Tibial nerve (tissue), 4 donors: ENCODE results near the gene CCNH. TPM values are rescaled to one million over a fixed set of nuclear protein-coding genes. Genes with fewer than 3 reads are reported as not detected.

Experiments used
- DNase-seq, 2 donors: peaks; one replicate each; pipeline ENCODE4 v3.0.0-alpha.2; 2019; ENCODE audit warnings: low spot score in 2 of 2
- H3K27ac ChIP-seq, 4 donors: fragments of 200-600 bp; sonication (generic) in 3 of 4; one replicate each; pipeline ENCODE4 v1.5.1; 2017 to 2019; ENCODE audit warnings: mild to moderate bottlenecking in 1 of 4
- H3K27me3 ChIP-seq, 2 donors: fragments of 200-600 bp; sonication (generic) in 1 of 2; one replicate each; pipeline versions ENCODE4 v1.5.1 to v1.6.0; 2017 to 2019
- H3K36me3 ChIP-seq, 3 donors: fragments of 200-600 bp; sonication (generic); one replicate each; pipeline ENCODE4 v1.5.1; 2018 to 2019
- H3K4me1 ChIP-seq, 4 donors: fragments of 200-600 bp; sonication (generic) in 3 of 4; one replicate each; pipeline ENCODE4 v1.5.1; 2017 to 2019
- H3K4me3 ChIP-seq, 4 donors: fragments of 200-600 bp; sonication (generic) in 3 of 4; one replicate each; pipeline ENCODE4 v1.5.1; 2017 to 2019; ENCODE audit warnings: mild to moderate bottlenecking in 1 of 4, moderate library complexity in 1 of 4
- H3K9me3 ChIP-seq, 4 donors: fragments of 200-600 bp; sonication (generic) in 3 of 4; one replicate each; pipeline ENCODE4 v1.5.1; 2017 to 2019
- EP300 ChIP-seq, 2 donors: sonication (generic); formaldehyde crosslinking; IDR thresholded peaks; one replicate each; pipeline ENCODE4 v1.6.1; 2017; ENCODE audit warnings: antibody characterized with exemption in 2 of 2, mild to moderate bottlenecking in 1 of 2
- POLR2A ChIP-seq, 2 donors: fragments of 450-650 bp; IDR thresholded peaks; one replicate each; pipeline ENCODE4 v1.6.1; 2017; ENCODE audit warnings: antibody characterized with exemption in 2 of 2, mild to moderate bottlenecking in 2 of 2, moderate library complexity in 2 of 2
- WGBS, 2 donors: methylation state at CpG; one replicate each; pipeline ENCODE4 v1.1.5; 2018; 5-methylcytosine and 5-hydroxymethylcytosine counted together
- total RNA-seq, 4 donors: library from RNA; depleted of rRNA; stranded (reverse); fragments of >200 nt; gene quantifications; one replicate each; pipeline ENCODE4 v1.1.0, GENCODE V29; 2016
- TF ChIP-seq, protein P1 (sequence below), 5 experiments: fragments of 200-600 bp in 3 of 5; fragments of 450-650 bp in 2 of 5; sonication (generic) in 3 of 5; IDR thresholded peaks; one replicate each; pipeline ENCODE4 v1.5.1; 2016 to 2019; ENCODE audit warnings: antibody characterized with exemption in 5 of 5, mild to moderate bottlenecking in 3 of 5, moderate library complexity in 2 of 5

CCNH gene
- total RNA-seq, 4 donors from 2014 or later, result 116 to 183 (median 158) TPM

DNA sequence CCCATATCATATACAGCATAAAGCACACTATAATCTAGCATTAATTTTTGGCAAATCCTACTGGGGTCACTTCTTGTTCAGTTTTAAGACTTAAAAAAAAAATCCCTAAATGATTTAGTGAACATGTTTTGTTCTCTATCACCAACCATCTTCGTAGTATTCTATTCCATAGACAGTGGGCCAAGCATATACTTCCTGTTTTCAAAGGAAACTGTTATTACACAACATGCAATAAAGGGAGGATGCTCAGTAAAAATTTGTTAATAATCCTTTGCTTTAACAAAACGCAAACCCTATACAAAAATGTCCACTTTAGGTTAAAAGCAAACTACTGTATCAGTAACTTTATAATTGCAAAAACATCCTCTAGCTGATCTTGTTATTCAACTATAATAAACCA, 13.0 kb downstream of the CCNH start:
- H3K27ac ChIP-seq, result peak overlapping the region in 1 of 4 donors; percentile 37

DNA sequence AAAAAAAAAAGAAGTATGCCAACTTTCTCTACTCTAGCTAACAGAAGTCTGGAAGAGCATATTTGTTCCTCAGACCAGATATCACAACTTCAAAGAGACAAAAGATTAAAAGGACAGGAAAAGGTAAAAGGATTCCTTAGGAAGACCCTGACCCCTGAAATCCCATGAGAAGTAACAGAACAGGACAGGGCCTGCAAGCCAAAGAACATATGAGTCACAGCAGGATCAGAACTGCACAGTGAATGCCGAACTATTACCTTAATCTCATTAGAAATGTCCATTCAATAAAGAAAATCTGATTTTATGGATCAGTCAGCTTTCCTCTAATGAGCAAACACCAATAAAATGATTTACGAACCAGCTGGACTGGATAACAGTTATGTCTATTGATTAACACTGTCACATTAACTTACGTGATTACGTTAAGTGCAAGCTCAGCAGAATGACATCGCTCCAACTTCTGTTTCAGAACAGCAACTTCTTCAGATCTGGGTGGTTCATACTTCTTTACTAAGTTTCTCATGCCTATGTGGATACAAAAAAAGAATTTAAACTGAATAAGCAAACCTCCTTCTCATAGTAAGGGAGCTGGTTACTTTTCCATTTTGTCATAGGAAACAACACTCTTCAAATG, 13.6 kb downstream of the CCNH start:
- Histone ChIP-seq H3K36me3 (peaks cover 8 to 77% (median 9%) of the 10 kb centered on the region in 3 donors), H3K27me3 (no peaks in the 10 kb centered on the region), H3K9me3 (peaks cover 0 to 3% (median 0%) of the 10 kb centered on the region in 4 donors), H3K4me3 (no peak overlapping the region), H3K27ac (peak overlapping the region in 1 of 4 donors; percentile 37), H3K4me1 (peaks cover 0 to 25% (median 0%) of the 10 kb centered on the region in 4 donors)
- DNase-seq, result no peak
- 80 to 83% methylated on average over 5 of the region's 5 CpGs for WGBS, 2 donors
- no peak for TF ChIP-seq POLR2A (IDR thresholded peaks at IDR 0.05)
- TF ChIP-seq EP300 (IDR thresholded peaks at IDR 0.05), result no peak
- TF ChIP-seq, protein P1, sequence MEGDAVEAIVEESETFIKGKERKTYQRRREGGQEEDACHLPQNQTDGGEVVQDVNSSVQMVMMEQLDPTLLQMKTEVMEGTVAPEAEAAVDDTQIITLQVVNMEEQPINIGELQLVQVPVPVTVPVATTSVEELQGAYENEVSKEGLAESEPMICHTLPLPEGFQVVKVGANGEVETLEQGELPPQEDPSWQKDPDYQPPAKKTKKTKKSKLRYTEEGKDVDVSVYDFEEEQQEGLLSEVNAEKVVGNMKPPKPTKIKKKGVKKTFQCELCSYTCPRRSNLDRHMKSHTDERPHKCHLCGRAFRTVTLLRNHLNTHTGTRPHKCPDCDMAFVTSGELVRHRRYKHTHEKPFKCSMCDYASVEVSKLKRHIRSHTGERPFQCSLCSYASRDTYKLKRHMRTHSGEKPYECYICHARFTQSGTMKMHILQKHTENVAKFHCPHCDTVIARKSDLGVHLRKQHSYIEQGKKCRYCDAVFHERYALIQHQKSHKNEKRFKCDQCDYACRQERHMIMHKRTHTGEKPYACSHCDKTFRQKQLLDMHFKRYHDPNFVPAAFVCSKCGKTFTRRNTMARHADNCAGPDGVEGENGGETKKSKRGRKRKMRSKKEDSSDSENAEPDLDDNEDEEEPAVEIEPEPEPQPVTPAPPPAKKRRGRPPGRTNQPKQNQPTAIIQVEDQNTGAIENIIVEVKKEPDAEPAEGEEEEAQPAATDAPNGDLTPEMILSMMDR (IDR thresholded peaks at IDR 0.05), result no peak

More for the DNA sequence above, 13.0 kb downstream of the CCNH start:
- no peaks in the 10 kb centered on the region for H3K27me3 ChIP-seq
- H3K4me3 ChIP-seq, result no peak overlapping the region
- WGBS, 2 donors, result 61 to 69% methylated on average over 2 of the region's 2 CpGs
- H3K9me3 ChIP-seq, result peaks cover 0 to 3% (median 0%) of the 10 kb centered on the region in 4 donors
- peaks cover 0 to 19% (median 0%) of the 10 kb centered on the region in 4 donors for H3K4me1 ChIP-seq
- TF ChIP-seq POLR2A (IDR thresholded peaks at IDR 0.05) (no peak), EP300 (IDR thresholded peaks at IDR 0.05) (no peak)
- TF ChIP-seq, protein P1 (IDR thresholded peaks at IDR 0.05), result no peak
- DNase-seq, result no peak
- peaks cover 8 to 77% (median 9%) of the 10 kb centered on the region in 3 donors for H3K36me3 ChIP-seq

- peak in 1 of 2 donors; percentile 44 for TF ChIP-seq EP300 (IDR thresholded peaks at IDR 0.05)
- no peak for TF ChIP-seq POLR2A (IDR thresholded peaks at IDR 0.05)
- TF ChIP-seq, protein P1 (IDR thresholded peaks at IDR 0.05), result no peak
- H3K27me3 ChIP-seq, result no peaks in the 10 kb centered on the region
- DNase-seq, result no peak
- H3K9me3 ChIP-seq, result no peaks in the 10 kb centered on the region
- no peak overlapping the region for H3K4me3 ChIP-seq
- H3K36me3 ChIP-seq, result peaks cover 0 to 79% (median 0%) of the 10 kb centered on the region in 3 donors
- H3K4me1 ChIP-seq, result peaks cover 0 to 41% (median 1%) of the 10 kb centered on the region in 4 donors
- WGBS, 2 donors, result 76 to 81% methylated on average over 3 of the region's 3 CpGs
- H3K27ac ChIP-seq, result peak overlapping the region in 2 of 4 donors; percentile 66 to 68
These were observed 18.1 kb downstream of the CCNH start for GRCh38 chr5:87394411-87395165.

GRCh38 chr5:87393331-87393730, 19.4 kb downstream of the CCNH start:
- H3K9me3 ChIP-seq, result no peaks in the 10 kb centered on the region
- H3K4me1 ChIP-seq, result peaks cover 0 to 33% (median 1%) of the 10 kb centered on the region in 4 donors
- H3K36me3 ChIP-seq, result peaks cover 0 to 82% (median 4%) of the 10 kb centered on the region in 3 donors
- H3K4me3 ChIP-seq, result no peak overlapping the region
- DNase-seq, result no peak
- peak overlapping the region in 2 of 4 donors; percentile 66 to 68 for H3K27ac ChIP-seq
- no peaks in the 10 kb centered on the region for H3K27me3 ChIP-seq
- TF ChIP-seq EP300 (IDR thresholded peaks at IDR 0.05) (no peak), POLR2A (IDR thresholded peaks at IDR 0.05) (no peak)
- TF ChIP-seq, protein P1 (IDR thresholded peaks at IDR 0.05), result no peak
- WGBS, 2 donors, result 41 to 44% methylated on average over 2 of the region's 2 CpGs

DNA sequence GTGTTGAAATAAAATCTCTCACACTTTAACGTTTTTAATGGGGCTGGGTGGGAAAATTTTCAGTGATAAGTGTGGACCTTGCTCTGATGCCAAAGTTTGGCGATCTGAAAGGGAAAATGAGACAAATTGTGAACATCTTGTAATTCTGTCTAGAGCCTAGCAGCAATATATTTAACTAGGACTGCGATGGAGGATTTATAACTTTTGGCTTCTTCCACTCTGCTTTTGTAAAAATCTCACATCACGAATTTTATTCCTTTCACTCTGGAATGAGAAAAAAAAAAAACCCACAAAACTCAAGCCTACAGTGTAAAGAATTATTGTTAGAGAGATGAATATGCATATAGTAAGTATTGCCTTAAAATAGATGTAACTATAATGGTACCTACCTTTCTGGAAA, 19.9 kb downstream of the CCNH start:
- no peak for DNase-seq
- Histone ChIP-seq H3K27ac (peak overlapping the region in 1 of 4 donors; percentile 66), H3K27me3 (no peaks in the 10 kb centered on the region), H3K4me3 (no peak overlapping the region), H3K36me3 (peaks cover 0 to 81% (median 4%) of the 10 kb centered on the region in 3 donors), H3K9me3 (no peaks in the 10 kb centered on the region), H3K4me1 (peaks cover 0 to 33% (median 1%) of the 10 kb centered on the region in 4 donors)
- TF ChIP-seq POLR2A (IDR thresholded peaks at IDR 0.05) (no peak), EP300 (IDR thresholded peaks at IDR 0.05) (no peak)
- TF ChIP-seq, protein P1 (IDR thresholded peaks at IDR 0.05), result no peak
- 68 to 79% methylated on average over 4 of the region's 4 CpGs for WGBS, 2 donors
